K562 (cell line): ENCODE measurements around the gene EOLA1.

ENCODE experiments used
- SMAD3 ChIP-seq: fragments of 450-650 bp; formaldehyde crosslinking; conservative IDR thresholded peaks from 2 replicates; pipeline ENCODE4 v1.4.0; 2020; ENCODE audit warnings: mild to moderate bottlenecking
- ZNF140 ChIP-seq: fragments of 250-450 bp; sonication (Bioruptor Pico); IDR thresholded peaks from 2 replicates; pipeline ENCODE4 v1.8.0; 2021; ENCODE audit warnings: moderate library complexity, mild to moderate bottlenecking, inconsistent platforms

- TF ChIP-seq SMAD3 (CRISPR knock-in tag) (no peak), ZNF140 (CRISPR knock-in tag) (no peak)
Observed at GRCh38 chrX:149498767-149499166, 42.0 kb upstream of the EOLA1 start.
